SKM-1 treated with dmso at 0.1 percent for 144 hours (cell line): ENCODE results near the gene PSORS1C1.

Experiments used
- DNase-seq: peaks from one replicate; lab custom pipeline; 2025; ENCODE audit not compliant: unreplicated experiment; lab: John Stamatoyannopoulos, UW

The PSORS1C1 gene

DNA sequence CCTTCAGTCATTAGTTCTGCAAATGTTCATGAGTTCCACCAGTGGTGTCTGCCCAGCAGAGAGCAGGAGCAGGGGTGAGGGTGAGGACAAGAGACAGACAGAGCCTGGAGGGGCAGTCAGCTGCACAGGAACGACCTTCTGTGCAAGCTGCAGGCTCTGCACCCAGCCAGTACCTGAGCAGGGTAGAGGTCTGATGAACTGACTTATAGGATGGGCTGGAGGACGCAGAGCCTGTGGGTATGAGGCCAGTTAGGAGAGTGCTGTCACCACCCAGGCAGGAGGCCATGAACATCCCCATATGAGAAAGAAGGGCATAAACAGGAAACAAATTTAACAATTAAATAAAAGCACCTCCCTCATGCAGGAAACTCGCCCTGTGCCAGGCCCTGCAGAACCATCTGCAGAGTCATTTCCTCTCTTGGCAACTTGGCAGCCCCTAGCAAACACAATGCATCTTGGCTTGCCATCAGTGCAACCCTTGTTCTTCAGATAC lies 20.2 kb upstream of the PSORS1C1 start:
- no peak for DNase-seq

DNA sequence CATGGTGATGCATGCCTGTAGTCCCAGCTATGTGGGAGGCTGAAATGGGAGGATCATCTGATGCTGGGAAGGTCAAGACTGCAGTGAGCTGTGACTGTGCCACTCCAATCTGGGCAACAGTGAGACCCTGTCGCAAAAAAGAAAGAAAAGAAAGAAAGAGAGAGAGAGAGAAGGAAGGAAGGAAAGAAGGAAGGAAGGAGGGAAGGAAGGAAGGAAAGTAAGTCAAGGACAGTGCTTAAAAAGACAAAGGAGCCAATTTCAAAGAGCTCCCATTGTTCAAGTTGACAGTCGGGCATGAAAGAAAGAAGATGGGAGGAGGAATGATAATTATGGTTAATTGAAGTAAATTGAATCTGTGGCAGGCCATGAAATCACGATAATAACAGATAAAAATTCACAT lies 18.4 kb upstream of the PSORS1C1 start:
- DNase-seq = no peak

DNA sequence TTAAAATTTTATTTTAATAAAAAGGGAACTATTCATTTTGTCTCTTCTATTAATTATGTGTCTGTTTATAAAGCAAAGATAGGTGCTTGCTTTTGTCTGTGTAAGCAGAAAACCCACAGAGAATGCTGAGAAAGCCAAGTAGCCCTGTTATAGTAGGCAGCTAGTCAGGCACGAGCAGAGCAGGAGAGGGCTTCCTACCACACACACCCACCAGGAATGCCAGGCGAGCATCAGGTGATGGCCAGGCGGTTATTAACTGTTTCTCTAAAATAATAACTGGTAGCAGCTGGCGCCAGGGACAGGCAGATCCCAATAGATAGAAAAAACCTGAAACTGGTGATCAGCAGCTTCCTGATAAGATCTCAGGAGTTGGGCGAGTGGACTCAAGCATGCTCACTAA lies 17.9 kb upstream of the PSORS1C1 start:
- DNase-seq = no peak

DNA sequence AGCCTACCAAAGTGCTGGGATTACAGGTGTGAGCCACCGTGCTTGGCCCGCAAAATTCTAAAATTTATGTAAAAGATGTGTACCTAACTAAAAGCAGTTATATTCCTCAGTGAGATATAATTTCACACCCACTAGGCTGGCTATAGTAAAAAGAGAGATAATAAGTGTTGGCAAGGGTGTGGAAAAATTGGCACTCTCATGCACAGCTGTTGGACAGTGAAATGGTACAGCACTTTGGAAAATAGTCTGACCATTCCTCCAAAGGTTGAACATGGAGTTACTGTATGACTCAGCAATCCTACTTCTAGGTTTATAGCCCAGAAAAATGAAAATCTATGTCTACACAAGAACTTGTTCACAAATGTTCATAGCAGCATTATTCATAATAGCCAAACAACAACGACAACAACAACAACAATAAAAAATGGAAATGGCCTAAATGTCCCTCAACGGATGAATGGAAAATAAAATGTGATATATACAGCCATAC lies 16.1 kb upstream of the PSORS1C1 start:
- DNase-seq = no peak

DNA sequence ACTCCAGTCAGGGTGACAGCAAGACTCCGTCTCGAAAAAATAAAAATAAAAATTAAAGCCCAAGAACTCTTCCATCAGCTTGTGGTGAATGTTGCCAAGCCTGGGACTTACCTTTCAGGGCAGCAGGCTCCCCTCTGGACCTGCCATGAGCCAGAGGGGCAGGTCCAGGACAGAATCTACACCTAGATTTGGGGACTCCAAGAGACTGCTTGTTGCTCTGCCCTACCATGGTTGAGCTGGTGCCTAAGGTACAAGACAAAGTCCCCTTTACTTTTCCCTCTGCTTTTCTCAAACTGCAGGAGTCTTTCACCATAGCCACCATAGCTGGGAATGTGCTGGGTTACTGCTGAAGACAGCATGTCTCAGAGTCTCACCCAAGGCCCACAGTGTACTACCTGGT lies 11.5 kb upstream of the PSORS1C1 start:
- no peak for DNase-seq

DNA sequence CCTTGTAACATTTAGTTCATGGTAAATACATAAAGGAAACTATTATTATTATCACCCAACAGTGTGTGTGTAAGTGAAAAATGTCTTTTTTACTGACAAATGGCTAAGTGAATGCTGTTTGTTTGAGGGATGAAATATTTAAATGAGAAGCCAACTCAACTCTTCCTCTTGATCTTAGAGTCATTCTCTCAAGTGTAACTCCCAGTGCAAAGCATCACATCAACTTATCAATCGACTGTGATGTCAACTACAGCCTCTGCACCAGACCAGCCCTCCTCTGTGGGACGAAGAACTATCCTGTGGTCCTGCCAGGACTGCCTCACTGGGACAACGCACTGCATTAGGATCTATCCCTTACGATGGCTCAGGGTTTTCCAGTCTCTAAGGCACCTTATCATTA lies 7.5 kb upstream of the PSORS1C1 start:
- DNase-seq = no peak

- no peak for DNase-seq
Observed at GRCh38 chr6:31110825-31111582, 3.6 kb upstream of the PSORS1C1 start.

- DNase-seq = no peak
Observed at GRCh38 chr6:31111712-31112111, 2.9 kb upstream of the PSORS1C1 start.

DNA sequence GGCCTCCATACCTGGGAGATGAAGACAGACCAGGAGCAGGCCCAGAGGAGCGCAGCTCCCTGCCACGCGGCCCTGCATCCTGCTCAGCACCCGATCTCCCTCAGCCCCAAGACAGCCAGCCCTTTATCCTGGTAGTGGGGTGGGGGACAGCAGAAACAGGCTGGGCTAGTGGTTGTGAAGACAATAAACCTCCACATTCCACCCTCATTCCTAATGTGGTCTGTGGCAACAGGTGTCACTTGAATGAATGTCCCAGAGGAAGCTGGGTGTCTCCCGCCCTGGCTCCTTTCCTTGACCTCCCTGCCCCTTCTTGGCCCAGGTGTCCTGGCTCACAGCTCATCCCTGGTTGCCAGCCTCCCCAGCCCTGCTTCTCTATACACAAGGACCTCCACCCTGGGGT lies 2.1 kb upstream of the PSORS1C1 start, which contains the start of gene C6orf15:
Gene C6orf15 (minus strand): TSS at position 98 of the 400 bp plus-strand sequence. CDS start 20 bp downstream, at position 78.
- no peak for DNase-seq

DNA sequence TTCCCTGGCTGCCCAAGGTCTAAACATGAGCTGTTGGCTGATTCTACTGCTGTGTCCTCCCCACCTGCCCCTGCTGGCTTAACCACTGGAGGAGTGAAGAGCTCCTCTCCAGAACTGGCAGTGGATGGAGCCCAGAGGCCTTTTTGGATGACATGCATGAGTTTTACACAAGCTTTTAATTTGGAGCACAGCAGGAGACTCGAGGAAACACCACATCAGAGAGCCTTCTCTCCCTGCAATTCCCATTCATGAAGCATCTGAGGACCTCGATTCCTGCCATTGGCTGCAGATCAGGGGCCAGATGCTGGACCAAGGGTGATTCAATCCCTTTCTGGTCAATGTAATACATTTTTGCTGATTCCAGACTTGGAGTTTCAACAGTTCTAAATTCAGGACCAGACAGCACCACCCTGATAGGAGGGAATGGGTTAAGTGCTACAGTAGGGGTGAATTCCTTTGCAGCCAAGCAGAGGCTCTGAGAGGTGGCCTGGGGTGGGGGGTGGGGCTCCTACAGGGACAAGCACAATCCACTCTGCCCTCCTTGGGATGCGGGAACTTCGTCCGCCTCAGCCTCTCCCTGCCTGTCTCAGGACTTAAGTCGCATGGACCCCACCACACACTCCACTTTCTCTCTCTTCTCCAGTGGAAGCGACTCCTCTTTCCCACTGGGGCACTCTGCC lies 599 bp upstream of the PSORS1C1 start:
- no peak for DNase-seq

GRCh38 chr6:31114970-31115849 lies 610 bp downstream of the PSORS1C1 start:
- DNase-seq = no peak

DNA sequence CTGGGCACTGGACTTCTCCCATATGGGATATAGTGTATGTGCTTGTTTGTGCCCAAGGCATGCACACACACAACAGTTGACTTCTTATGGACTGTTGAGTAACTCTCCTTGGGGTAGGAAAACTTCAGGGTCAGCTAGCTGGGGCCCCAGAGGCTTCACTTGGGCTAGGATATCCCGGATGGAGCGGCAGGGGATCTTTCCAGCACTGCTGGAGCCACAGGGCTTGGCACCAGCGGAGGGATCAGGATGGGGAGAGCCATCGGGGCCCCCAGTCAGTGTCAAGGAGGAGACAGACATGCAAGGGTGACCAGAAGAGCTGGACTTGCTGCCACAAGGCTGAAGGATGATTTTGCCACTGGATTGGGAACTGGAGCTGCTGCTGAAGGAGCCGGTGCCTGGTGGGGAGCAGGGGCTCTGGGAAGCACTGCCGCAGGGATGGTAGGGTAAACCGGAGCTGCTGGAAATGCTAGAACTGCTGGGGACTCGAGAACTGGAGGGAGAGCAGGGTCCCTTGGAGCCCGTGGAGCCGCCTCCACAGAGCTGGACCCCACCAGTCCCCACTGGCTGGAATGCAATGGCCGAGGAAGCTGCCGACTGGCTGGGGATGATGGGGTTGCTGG lies 1.5 kb downstream of the PSORS1C1 start:
- no peak for DNase-seq

DNA sequence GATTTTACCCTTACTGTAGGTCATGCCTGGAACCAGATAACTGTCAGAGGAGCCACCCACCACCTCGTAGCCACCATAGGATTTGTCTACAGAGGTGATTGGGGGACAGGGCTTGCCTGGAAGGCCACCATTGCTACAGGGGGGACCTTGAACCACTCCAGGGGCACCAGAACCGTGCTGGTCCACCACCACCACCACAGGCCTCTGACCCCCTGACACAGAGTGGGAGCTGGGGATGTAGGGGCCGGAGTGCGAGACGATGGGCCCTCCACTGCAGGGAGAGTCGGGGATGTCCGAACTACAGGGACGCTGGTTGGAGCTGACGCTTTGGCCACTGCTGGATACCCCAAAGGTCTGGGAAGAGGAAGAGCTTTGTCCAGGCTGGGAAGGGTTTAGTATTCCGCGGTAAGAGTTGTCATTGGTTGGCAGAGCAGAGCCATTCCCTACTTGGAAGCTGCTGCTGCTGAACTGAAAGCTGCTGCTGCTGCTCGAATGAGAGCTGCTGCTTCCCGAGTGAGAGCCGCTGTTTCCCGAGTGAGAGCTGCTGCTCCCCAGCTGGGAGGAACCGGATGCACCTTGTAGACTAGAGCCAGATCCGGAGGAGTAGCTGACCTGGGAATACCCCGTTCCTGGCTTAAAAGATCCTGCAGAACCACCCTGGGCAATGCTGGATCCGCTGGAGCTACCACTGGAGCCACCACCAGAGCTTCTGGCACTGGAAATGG lies 2.2 kb downstream of the PSORS1C1 start:
- no peak for DNase-seq

DNA sequence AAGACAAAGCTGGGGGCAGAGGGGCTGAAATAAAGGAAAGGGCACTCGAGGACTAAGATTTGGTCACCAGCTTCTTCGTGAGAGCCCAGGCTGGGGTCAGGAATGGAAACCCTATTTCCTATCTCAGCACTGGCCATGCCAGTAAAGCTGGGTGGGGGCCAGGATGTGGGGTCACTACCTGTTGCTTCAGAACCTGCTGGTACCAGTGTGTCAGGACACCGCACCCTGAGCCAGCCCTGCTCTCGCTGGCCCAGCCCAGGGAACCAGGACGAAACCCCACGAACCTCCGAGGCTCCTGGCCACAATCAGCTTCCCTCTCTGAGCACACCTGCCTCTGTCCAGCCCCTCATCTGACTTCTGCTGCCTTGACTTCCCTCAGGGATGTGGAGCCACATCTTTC lies 3.6 kb downstream of the PSORS1C1 start:
- no peak for DNase-seq

DNA sequence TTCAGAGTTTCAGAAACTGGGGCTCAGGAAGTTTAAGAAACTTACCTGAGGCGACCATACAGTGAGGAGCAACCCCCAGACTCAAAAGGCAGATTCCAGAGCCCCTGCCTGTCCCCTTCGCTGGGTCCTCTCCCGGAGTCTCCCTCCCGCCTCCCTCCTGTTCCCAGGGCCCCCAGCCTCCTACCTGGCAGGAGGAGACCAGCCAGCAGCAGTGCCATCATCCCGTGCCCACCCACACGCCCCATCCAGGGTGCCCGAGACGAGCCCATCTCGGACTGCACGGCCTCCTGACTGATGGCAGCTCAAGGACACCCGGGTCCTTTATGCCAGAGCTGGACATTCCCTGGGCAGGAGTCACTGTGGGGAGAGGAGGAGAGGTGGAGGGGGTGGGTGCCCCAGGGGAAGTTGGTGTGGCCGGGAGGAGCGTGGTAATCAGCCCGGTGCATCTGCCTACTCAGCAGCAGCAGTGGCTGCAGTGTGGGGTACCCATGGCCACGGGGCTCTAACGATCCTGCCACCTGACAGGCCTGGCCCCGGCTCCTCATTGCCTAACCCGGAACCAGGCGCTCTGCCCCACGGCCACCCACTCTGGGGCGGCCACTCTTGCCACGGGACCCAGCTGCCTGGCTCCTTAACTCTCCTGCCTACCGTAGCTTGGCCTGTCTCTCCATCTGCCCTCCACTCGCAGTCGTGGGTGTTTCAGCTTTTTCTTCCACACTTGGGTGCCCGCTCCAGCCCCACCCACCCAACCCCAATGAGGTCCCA lies 5.7 kb downstream of the PSORS1C1 start, which contains the start of gene CDSN:
Gene CDSN (minus strand): TSS at position 296 of the 765 bp plus-strand sequence. CDS start 27 bp downstream, at position 269.
- DNase-seq = no peak

- DNase-seq = no peak
Observed at GRCh38 chr6:31121131-31121790, 6.7 kb downstream of the PSORS1C1 start.

GRCh38 chr6:31122791-31123706 lies 8.4 kb downstream of the PSORS1C1 start:
- no peak for DNase-seq

DNA sequence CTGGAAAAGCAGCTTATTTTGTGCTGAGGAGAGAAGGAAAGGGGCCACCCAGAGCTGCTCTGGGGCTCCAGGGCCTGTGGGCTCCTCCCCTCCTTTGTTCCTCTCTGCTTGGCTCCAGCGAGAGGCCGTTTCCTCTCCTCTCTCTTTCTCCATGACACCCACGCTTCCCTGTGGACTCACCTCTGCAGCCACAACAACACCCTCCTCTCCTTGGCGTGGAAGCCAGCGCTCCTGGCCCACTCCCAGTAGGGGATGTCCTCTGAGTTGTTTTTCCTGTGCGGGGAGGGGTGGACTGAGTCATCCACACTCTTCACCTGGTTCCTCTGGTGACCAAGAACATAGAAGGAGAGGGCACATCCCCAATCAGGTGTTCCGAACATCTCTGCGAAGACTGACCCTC lies 10.6 kb downstream of the PSORS1C1 start:
- DNase-seq = no peak
